ENCODE measurements around the gene POMGNT1.

The POMGNT1 gene

GRCh38 chr1:46157916-46158311 lies 40.3 kb downstream of the POMGNT1 start:
- no peak for DNase-seq (ENCODE audit: low spot score)

- DNase-seq (ENCODE audit: low spot score), result no peak
These were observed 44.5 kb downstream of the POMGNT1 start for GRCh38 chr1:46153732-46154131.

- no peak for DNase-seq (ENCODE audit: low spot score)
These were observed 45.0 kb downstream of the POMGNT1 start for GRCh38 chr1:46153228-46153627.

- DNase-seq (ENCODE audit: low spot score), result no peak
These were observed 46.2 kb downstream of the POMGNT1 start for GRCh38 chr1:46152016-46152415.

- no peak for DNase-seq (ENCODE audit: low spot score)
These were observed 48.1 kb downstream of the POMGNT1 start for GRCh38 chr1:46150085-46150484.

GRCh38 chr1:46148318-46148717 lies 49.9 kb downstream of the POMGNT1 start:
- DNase-seq (ENCODE audit: low spot score), result no peak

Measured in kidney capillary endothelial cell (primary cell).